Measurements from ENCODE around the gene CPEB3.
"Not testable (repeated sequence)": the region's sequence is repeated elsewhere in the genome, so short reads cannot be mapped to it uniquely, and the experiment has no call there.

Gene CPEB3

DNA sequence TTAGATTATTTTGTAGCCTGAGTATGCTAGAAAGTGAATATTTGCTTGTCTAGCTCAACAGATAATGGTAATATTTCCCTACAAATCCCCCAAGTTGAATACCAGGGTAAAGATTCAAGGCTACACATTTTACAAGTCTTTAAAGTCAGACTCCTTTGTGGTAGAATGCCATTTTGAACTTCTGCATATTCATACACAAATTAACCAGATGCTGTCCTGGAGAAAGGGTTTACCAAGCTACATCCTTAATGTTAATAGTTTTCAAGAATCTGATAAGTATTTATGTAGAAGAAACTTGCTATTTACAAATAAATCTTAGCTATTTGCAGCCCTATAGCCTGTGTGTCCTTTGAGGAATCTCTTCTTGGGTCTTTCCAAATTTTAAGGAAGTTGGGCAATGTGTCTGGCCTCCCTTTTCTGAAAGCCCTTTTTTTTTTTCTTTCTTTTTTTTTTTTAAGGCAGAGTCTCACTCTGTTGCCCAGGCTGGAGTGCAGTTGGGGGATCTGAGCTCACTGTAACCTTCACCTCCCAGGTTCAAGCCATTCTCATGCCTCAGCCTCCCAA is 82.6 kb downstream of the CPEB3 start:
- no peak for DNase-seq

DNA sequence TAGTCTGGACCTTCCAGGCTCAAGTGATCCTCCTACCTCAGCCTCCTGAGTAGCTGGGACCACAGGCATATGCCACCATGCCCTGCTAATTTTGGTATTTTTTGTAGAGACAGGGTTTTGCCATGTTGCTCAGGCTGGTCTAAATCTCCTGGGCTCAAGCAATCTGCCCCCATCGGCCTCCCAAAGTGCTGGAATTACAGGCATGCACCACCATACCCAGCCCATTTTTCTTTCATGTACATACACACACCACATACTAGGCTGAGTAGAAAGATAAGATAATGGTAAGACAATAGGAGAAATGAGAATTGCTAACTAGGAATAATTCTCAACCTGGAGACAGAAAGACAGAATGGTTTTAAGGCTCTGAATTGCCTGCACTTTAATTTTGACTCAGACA is 83.8 kb downstream of the CPEB3 start:
- no peak for DNase-seq

DNA sequence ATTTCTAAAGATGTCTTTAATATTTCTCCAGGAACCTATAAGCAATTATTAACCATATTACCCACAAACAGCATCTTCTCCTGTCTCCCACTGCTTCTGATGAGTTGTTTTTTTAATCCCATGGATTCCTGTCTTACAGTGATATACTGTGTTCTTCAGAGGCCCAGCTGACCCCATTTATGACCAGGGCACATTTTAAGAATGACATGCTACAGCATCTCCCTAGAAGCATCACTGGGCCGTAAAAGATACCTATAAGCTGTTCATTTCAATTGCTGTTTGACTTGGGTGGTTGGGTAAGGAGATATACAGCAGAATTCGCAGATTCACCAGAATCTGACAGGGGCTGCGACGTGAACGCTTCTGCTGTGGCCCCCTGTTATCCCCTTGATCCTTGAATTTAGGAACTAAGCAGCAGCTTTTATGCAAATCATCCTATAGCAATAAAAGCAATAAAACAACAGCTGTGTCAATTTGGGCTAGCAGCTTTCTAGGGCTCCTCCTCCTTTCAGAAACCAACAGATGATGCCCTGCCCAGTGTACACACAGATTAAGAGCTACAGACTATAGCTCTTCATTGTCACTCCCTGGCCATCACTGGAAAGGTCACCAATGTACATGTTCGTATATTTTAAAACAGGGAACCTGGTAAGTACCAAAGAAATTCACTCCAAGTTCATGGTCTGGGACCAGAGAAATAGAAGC is 86.8 kb downstream of the CPEB3 start:
- no peak for DNase-seq

DNA sequence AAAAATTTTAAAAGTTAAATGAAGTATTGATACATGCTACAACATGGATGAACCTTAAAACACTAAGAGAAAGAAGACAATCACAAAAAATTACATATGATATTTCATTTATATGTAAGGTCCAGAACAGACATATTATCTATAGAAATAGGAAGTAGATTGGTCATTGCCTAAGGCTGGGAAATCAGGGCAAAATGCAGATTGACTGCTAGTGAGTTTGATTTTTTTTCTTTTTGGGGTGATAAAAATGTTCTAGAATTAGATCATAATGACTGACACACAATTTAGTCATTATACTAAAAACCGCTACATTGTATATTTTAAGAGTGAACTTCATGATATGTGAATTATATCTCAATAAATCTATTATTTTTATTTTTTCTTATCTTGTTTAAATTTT is 88.3 kb downstream of the CPEB3 start:
- DNase-seq: no peak

DNA sequence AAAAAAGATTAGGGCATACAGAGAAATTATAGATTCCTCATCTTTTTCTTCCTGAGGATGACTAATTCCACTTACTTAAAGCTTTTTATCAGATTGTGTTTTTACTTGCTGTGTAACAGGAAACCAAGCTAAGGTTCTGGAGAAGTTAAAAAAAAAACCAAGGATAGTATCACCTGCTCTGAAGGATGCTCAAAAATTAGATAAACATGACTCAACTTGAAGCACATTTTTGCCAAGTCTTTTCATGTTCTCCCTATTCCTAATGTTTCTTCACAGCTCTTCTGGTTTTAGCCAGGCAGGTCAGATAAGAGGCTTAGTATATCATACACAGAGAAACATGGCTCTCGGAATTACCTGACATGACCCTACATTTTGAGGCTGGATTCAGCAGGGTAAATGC is 90.3 kb downstream of the CPEB3 start:
- DNase-seq: no peak

DNA sequence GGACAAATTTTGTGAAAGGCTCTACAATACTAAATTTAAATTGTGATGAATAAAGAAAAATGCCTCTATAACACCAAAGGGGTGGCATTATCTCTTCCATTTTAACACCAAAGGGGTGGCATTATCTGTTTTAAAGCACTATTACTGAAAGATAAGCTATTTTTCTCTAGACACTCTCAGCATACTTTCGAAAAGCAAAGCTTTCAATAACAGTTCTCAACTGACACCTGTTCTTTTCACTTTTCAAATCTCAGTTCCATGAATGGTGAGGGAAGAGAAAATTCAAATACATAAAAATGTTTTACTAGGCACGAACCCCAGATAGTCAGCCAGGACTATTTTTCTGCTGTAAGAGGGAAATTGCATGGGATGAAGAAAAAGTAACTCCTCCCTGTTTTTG is 103.8 kb downstream of the CPEB3 start:
- DNase-seq: no peak

DNA sequence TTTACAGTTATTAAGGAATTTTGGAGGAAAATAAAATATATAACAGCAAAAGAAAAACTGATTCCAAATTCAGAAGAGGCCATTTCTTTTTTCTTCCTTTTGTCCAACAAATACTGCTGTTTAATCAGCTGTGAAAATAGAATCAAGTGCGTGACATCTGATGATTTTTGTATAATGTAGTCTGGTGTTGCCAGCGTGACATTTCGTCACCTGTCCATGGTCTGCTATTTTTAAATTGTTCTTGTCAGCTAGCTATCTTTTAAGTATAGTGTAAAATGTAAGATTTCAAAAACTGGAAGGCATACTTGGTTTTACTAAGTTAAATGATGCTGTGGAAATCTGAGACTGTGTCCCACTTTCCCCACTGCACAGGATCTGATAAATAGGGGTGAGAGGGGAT is 105.9 kb downstream of the CPEB3 start:
- no peak for DNase-seq

DNA sequence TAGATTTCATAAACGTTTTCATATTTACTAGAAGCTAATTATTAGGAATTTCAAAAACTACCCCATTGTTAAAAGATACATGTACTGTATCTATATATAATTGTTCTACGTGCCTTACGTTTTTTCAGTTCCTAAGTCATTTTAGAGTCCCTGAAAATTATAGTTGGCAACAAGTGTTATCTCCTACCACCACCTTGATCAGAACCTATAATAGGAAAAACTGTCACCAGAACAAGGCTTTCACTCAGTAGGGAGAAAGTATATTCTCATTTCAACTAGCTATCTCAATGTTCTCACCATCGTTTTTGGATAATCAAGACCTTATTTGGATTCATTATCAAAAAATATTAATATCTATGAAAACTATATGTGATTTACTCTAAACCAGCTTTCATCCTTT is 107.7 kb downstream of the CPEB3 start:
- no peak for DNase-seq

DNA sequence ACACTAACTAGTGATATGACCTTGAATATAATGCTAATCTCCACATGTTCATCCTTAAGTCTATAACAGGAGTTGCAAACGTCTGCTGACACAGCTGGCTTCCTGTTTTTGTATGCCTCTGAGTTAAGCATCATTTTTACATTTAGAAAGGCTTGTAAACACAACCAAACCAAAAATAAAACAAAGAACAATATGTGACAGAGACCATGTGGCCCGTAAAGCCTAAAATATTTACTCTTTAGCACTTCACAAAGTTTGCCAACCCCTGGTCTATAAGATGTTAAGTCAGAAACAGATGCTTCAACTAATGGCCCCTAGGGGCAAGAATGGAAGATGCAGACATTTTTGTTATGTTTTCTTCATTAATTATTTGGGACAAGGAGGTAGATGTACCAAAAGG is 109.3 kb downstream of the CPEB3 start:
- no peak for DNase-seq

DNA sequence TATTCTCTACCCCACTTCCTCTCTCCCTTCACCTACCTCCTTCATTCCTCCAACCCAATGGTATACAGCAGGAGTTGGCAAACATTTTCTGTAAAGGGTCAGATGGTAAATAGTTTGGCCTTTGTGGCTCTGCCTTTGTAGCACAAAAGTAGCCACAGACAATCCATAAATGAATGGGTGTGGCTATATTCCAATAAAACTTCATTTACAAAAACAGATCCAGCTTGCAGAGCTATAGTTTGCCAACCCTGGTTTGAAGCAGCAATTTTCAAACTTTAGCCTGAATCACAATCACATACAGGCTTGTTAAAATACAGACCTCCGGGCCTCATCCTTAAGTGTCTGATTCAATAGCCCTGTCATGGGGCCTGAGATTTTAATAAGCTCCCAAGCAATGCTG is 110.5 kb downstream of the CPEB3 start:
- no peak for DNase-seq

DNA sequence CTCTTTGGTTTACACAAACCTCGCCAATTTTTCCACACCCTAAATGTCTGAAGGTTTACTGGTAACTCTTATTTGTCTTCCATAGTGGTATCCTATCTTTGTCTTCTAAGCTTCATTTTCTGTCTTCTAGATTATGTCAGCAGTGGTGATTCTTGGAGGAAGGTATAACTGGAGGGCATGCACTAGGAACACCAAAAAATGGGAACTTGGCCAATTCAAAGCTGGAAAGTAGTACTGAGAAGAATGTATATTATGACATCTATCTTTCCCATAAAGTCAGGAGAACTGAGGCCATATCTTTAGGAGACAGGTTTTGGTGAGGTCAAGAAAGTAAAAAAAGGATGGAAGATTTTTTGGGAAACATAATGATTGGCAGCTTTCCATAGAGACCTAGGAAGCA is 113.3 kb downstream of the CPEB3 start:
- no peak for DNase-seq

DNA sequence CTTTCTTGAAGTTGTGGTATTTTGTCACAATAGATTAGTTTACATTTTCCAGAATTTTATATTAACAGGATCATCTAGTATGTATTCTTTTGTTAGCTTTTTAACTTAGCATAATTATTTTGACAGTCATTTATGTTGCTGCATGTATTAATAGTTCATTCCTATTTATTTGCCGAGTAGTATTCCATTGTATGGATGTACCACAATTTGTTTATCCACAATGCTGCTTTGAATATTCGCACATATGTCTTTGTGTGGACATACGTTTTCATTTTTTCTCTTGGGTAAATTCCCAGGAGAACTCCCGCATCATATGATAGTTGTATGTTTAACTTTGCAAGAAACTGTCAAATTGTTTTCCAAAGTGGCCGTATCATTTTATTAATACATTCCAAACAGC is 115.7 kb downstream of the CPEB3 start:
- no peak for DNase-seq

DNA sequence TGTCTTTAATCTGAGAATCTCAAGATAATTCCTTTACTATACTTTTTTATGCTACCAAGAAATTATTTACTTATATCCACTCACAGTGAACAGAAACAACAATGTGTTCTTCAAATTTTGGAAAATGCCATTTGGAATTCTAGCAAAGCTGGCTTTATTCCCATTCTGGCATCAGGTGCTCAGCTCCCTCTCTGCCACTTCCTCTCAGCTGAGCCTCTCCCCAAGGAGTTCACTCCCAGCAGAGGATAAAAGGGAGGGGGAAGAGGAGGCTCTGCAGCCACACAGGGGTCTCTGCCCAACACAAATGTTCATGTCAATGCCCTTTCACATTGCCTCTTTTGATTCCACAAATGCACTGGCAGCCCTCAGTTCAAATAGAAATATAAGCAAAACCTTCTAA is 116.9 kb downstream of the CPEB3 start:
- no peak for DNase-seq

DNA sequence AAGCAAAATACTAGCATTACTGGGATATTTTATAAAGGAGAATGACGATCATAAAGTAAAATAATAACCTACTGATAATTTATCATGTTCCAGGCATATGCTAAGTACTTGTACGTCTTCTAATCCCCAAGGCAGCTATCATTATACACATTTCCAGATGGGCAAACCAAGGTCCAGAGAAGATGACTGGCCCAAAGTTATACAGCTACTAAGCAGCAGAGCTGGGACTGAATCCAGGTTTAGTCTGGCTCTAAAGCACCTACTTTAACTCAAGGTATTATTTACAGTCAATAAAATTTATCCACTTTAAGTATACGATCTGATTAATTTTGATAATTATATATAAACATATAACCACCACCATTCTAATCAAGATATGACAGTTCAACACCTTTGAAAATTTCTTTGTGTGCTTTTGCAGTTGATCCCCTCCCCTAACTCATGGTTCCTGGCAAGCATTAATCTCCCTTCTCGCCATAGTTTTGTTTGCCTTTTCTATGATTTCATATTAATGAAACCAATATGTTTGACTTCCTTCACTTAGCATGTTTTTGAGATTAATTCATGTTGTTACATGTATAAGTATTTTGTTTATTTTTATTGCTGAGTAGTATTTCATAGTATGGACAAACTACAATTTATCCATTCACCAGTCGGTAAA is 126.7 kb downstream of the CPEB3 start:
- DNase-seq: no peak

DNA sequence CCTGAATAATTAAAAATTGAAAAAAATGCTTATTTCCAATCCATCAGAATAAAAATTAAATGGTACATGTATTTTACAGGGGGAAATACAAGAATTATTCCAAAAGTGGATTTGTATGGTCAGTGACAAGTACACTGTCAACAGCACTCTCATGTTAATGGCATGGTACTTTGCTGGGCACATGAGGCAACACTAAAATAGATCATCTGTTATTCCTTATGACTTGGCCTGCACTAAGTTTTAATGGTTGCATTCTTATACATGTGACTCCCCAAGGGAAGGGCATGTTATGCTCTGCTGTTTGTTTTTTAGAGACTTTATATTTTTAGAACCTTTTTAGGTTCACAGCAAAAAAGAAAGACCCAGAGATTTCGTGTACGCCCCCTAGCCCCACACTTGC is 128.3 kb downstream of the CPEB3 start:
- DNase-seq: no peak

DNA sequence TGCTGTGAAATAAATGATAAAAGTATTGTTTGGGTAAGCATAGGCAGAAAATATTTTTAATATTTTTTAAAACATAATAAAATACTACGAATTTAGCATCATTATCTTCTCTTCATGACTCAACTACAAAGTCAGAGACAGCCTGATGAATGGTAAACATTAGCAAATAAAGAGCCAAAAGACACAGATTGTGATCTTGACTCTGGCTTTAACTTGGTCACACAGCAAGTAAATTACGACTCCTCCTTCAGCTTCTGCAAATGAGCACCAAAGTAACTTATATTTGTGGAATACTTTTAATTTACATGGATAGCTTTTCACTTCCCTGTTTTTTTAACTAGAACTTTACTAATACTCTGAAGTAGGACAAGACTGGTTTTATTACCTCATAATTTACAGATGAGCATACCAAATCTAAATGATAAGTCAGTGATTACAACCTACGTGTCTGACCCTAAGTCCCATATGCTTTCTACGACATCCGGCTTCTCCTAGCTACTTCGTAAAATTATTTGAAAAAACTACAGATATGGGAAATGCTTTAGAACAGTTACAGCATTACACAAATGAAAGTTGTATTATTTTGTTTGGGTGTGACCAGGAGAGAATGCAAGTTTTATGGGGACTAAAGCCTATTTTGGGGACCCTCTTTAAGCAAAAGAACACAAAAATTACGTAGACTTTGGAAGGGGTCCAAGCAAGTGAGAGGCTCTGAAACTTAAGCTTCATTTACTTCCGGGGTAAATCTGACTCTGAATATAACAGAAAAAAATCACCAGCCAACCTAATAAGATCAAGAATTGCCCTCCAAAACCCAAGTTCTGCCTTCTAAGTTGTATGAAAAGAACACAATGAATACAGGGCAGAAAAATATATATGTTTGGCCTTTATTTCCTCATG is 133.8 kb downstream of the CPEB3 start:
- DNase-seq: no peak

DNA sequence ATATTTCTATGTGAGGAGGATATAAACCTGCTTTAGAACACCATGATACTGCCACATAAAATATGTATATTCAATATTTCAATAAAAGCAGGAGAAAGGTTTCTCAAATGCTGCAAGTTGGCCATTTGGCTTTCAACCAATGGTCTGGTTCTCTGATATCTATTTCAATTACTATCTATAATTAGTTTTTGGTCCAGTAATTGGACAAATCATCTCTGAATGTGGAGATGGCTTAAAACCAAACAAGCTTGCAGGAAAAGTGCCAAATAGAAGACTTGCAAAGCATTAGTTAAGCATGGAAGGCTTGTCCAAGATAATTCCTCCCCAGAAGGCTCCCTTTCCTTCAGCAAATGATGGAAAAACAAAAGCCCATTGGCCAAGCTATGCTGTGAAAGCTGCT is 140.1 kb downstream of the CPEB3 start:
- no peak for DNase-seq

DNA sequence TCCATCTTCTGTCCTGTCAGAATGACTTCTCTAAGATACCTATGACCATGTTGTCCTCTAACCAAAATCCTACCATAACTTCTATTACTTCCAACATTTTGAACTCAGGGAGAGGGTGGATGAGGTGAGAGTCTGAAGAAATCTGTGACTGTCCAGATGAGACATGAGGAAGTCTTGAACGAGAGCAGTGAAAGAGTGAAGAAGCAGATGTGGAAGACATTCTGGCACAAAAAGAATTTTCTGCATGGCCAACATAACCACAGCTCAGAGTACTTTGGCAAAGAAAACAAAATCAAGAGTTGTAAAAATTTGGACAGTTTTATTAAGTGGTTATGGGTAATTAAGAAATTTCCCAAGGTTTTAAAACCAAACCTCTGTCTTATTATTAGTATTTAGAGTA is 141.6 kb downstream of the CPEB3 start:
- no peak for DNase-seq

DNA sequence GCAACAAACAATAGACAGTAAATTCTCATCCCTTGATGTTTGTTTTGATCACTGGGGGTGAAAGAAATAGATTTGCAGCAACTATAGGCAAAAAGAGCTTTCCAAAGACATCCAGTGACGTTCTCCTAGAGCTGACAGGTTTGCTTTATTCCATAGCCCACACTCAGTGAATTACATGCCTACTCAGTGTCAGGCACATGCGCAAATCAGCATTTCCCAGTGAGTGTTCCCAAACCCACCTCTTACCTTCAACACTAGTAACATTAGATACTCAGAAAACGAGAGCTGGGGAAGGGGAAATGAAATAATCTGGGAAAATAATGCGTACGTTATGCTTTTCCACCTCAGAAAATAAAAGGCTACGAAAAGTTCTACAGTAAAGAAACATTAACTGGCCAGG is 144.1 kb downstream of the CPEB3 start:
- no peak for DNase-seq

DNA sequence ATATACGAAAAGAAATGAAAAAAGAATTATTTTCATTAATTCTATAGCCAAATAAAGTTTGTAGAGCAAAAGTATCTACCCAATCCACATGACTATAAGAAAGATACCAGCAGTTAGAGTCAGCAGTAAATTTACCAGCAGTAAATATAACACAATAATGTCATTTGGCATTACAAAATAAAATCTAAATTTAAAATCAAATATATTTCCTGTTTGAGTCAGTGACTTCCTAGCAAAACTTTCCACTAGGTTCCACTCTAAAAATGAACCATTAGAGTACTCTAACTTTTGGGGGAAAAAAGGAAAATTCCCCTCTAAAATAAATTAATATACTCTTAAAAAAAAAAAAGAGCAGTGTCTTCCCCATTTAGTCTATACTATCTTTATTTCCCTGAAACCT is 144.8 kb downstream of the CPEB3 start:
- DNase-seq: no peak

DNA sequence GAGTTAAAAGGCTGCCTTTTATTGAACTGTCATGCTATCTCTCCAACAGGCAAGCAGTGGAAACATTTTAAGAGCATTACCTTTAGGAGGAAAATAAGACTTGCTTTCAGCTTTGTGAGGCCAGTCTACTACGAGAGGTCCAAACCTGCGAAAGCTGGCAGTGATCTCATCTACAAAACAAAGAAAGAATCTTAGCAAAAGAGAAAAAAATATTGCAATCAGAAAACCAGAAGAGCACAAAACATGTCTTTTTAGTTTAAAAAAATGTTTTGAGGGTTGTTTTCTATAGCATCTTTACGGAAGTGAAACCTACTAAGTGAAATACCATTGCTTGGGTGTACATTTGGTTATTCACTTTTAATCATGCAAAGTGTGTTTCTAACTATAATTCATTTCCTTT is 147.9 kb downstream of the CPEB3 start:
- no peak for DNase-seq

DNA sequence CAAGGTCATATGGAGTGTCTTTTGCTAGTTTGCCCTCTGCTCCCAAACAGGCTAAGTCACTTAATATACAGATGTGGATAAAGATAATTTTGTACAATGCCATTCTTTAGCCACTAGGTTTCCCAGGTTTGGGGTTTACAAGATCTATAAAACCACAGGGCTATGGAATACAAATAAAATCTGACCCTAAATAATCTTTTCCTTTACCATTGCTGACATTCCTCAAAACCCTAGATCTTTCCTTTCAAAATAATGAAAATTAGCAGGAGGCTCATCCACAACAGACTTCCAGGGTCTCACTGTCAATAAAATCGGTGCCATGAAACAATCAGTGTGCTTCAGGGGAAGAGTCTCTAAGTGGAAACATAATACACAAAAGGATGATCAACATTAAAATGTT is 148.4 kb downstream of the CPEB3 start:
- DNase-seq: no peak

DNA sequence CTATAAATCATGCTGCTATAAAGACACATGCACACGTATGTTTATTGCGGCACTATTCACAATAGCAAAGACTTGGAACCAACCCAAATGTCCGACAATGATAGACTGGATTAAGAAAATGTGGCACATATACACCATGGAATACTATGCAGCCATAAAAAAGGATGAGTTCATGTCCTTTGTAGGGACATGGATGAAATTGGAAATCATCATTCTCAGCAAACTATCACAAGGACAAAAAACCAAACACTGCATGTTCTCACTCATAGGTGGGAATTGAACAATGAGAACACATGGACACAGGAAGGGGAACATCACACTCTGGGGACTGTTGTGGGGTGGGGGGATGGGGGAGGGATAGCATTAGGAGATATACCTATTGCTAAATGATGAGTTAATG is 149.7 kb downstream of the CPEB3 start:
- not testable (repeated sequence) for DNase-seq

DNA sequence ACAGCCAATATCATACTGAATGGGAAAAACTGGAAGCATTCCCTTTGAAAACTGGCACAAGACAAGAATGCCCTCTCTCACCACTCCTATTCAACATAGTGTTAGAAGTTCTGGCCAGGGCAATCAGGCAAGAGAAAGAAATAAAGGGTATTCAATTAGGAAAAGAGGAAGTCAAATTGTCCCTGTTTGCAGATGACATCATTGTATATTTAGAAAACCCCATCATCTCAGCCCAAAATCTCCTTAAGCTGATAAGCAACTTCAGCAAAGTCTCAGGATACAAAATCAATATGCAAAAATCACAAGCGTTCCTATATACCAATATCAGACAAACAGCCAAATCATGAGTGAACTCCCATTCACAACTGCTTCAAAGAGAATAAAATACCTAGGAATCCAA is 156.8 kb downstream of the CPEB3 start:
- not testable (repeated sequence) for DNase-seq

All from activated CD8-positive, alpha-beta memory T cell treated with anti-CD3 and anti-CD28 coated beads, Interleukin-2, amount 50 U/mL, for 48 hours (primary cell).